ENCODE results near the gene GHRHR.

Gene GHRHR

DNA sequence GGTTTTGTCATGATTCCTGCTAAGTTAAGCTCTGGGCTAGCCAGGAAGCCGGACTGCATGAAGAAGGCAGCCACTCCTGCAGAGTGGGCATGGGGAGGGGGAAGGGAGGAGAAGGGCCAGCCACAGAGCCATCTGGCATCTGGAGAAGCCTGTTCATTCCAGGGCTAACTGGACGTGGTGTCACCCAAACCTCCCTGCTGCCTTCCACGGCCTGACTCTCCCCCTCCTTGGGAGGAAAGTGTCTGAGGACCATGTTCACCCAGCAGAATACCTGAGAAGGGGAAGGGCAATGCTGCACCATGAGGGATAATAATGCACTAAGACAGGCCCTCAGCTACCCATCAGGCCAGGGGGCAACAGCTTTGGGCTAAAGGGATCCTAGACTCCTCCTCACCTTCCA, 36.7 kb upstream of the GHRHR start:
- H3K27me3 ChIP-seq (ENCODE audit: control insufficient read depth in 1 of 2, insufficient read depth in 2 of 2, low read length in 2 of 2): no peaks in the 10 kb centered on the region
- H3K9ac ChIP-seq (ENCODE audit: low read depth in 1 of 2, low read length in 2 of 2): no peak overlapping the region
- H3K36me3 ChIP-seq (ENCODE audit: control insufficient read depth in 1 of 2, insufficient read depth in 2 of 2, low read length in 2 of 2): peaks cover 15 to 32% of the 10 kb centered on the region in 2 donors
- no peak overlapping the region for H3K4me3 ChIP-seq (ENCODE audit: low read depth in 1 of 2, low read length in 2 of 2)
- peaks cover 0 to 6% of the 10 kb centered on the region in 2 donors for H3K9me3 ChIP-seq (ENCODE audit: control insufficient read depth in 1 of 2, low read length in 2 of 2)
- H3K27ac ChIP-seq (ENCODE audit: low read depth, low read length): no peak overlapping the region
- H3K4me1 ChIP-seq (ENCODE audit: control insufficient read depth in 1 of 2, insufficient read depth in 2 of 2, low read length in 2 of 2): no peaks in the 10 kb centered on the region

DNA sequence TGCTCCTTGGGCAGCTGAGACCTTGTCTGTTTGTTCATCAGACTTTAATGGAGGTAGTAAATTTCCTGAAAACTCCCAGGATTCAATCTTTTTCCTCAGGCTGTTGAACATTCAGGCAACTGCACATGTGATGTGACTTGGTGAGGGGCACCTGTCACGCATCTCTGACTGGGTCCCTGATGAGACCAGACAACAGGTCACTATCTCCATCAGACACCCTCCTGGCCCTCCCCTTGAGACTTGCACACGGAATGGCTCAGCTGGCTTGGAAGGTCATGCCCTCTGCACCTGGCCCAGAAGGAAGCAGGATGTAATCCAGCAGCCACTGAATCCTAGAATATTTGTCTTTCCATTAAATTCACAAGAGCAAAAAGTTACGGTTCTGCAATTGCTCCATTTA, 36.2 kb upstream of the GHRHR start:
- H3K4me3 ChIP-seq (ENCODE audit: low read depth in 1 of 2, low read length in 2 of 2): no peak overlapping the region
- H3K27me3 ChIP-seq (ENCODE audit: control insufficient read depth in 1 of 2, insufficient read depth in 2 of 2, low read length in 2 of 2): no peaks in the 10 kb centered on the region
- peaks cover 13 to 31% of the 10 kb centered on the region in 2 donors for H3K36me3 ChIP-seq (ENCODE audit: control insufficient read depth in 1 of 2, insufficient read depth in 2 of 2, low read length in 2 of 2)
- no peak overlapping the region for H3K27ac ChIP-seq (ENCODE audit: low read depth, low read length)
- H3K4me1 ChIP-seq (ENCODE audit: control insufficient read depth in 1 of 2, insufficient read depth in 2 of 2, low read length in 2 of 2): no peaks in the 10 kb centered on the region
- H3K9ac ChIP-seq (ENCODE audit: low read depth in 1 of 2, low read length in 2 of 2): no peak overlapping the region
- peaks cover 0 to 6% of the 10 kb centered on the region in 2 donors for H3K9me3 ChIP-seq (ENCODE audit: control insufficient read depth in 1 of 2, low read length in 2 of 2)

GRCh38 chr7:30928254-30928872, 35.4 kb upstream of the GHRHR start:
- Histone ChIP-seq H3K36me3 (ENCODE audit: control insufficient read depth in 1 of 2, insufficient read depth in 2 of 2, low read length in 2 of 2) (peaks cover 9 to 23% of the 10 kb centered on the region in 2 donors), H3K27ac (ENCODE audit: low read depth, low read length) (no peak overlapping the region), H3K4me3 (ENCODE audit: low read depth in 1 of 2, low read length in 2 of 2) (no peak overlapping the region), H3K27me3 (ENCODE audit: control insufficient read depth in 1 of 2, insufficient read depth in 2 of 2, low read length in 2 of 2) (no peaks in the 10 kb centered on the region), H3K4me1 (ENCODE audit: control insufficient read depth in 1 of 2, insufficient read depth in 2 of 2, low read length in 2 of 2) (no peaks in the 10 kb centered on the region), H3K9me3 (ENCODE audit: control insufficient read depth in 1 of 2, low read length in 2 of 2) (peaks cover 0 to 6% of the 10 kb centered on the region in 2 donors), H3K9ac (ENCODE audit: low read depth in 1 of 2, low read length in 2 of 2) (no peak overlapping the region)

GRCh38 chr7:30929686-30930085, 34.1 kb upstream of the GHRHR start:
- H3K9ac ChIP-seq (ENCODE audit: low read depth in 1 of 2, low read length in 2 of 2): no peak overlapping the region
- H3K27me3 ChIP-seq (ENCODE audit: control insufficient read depth in 1 of 2, insufficient read depth in 2 of 2, low read length in 2 of 2): no peaks in the 10 kb centered on the region
- H3K36me3 ChIP-seq (ENCODE audit: control insufficient read depth in 1 of 2, insufficient read depth in 2 of 2, low read length in 2 of 2): peaks cover 5 to 12% of the 10 kb centered on the region in 2 donors
- H3K27ac ChIP-seq (ENCODE audit: low read depth, low read length): no peak overlapping the region
- peaks cover 0 to 6% of the 10 kb centered on the region in 2 donors for H3K9me3 ChIP-seq (ENCODE audit: control insufficient read depth in 1 of 2, low read length in 2 of 2)
- no peak overlapping the region for H3K4me3 ChIP-seq (ENCODE audit: low read depth in 1 of 2, low read length in 2 of 2)
- no peaks in the 10 kb centered on the region for H3K4me1 ChIP-seq (ENCODE audit: control insufficient read depth in 1 of 2, insufficient read depth in 2 of 2, low read length in 2 of 2)

DNA sequence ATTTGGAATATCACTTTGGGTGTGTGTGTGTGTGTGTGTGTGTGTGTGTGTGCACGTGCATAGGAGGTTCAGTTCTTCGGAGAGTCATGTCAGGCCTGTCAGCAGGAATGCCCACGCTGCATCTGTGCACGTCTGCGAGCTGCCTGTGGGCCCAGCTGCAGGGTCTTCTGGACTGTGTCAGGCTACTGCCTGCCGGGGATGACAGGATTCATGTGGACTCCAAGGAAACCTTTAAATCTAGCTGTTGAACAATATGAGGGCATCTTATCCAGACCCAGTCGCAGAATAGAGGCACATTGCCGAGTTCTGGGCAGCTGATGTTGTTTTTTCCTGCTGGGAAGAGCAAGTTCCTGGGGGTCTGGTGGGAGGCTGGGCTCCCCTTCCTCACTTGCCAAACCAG, 33.1 kb upstream of the GHRHR start:
- Histone ChIP-seq H3K9me3 (ENCODE audit: control insufficient read depth in 1 of 2, low read length in 2 of 2) (peaks cover 0 to 6% of the 10 kb centered on the region in 2 donors), H3K27me3 (ENCODE audit: control insufficient read depth in 1 of 2, insufficient read depth in 2 of 2, low read length in 2 of 2) (no peaks in the 10 kb centered on the region), H3K27ac (ENCODE audit: low read depth, low read length) (no peak overlapping the region), H3K4me1 (ENCODE audit: control insufficient read depth in 1 of 2, insufficient read depth in 2 of 2, low read length in 2 of 2) (no peaks in the 10 kb centered on the region), H3K36me3 (ENCODE audit: control insufficient read depth in 1 of 2, insufficient read depth in 2 of 2, low read length in 2 of 2) (peaks cover 0 to 4% of the 10 kb centered on the region in 2 donors), H3K4me3 (ENCODE audit: low read depth in 1 of 2, low read length in 2 of 2) (no peak overlapping the region), H3K9ac (ENCODE audit: low read depth in 1 of 2, low read length in 2 of 2) (no peak overlapping the region)

GRCh38 chr7:30931161-30931928, 32.4 kb upstream of the GHRHR start:
- no peak overlapping the region for H3K27ac ChIP-seq (ENCODE audit: low read depth, low read length)
- no peaks in the 10 kb centered on the region for H3K27me3 ChIP-seq (ENCODE audit: control insufficient read depth in 1 of 2, insufficient read depth in 2 of 2, low read length in 2 of 2)
- peaks cover 0 to 1% of the 10 kb centered on the region in 2 donors for H3K4me1 ChIP-seq (ENCODE audit: control insufficient read depth in 1 of 2, insufficient read depth in 2 of 2, low read length in 2 of 2)
- H3K4me3 ChIP-seq (ENCODE audit: low read depth in 1 of 2, low read length in 2 of 2): no peak overlapping the region
- H3K9me3 ChIP-seq (ENCODE audit: control insufficient read depth in 1 of 2, low read length in 2 of 2): peaks cover 0 to 6% of the 10 kb centered on the region in 2 donors
- H3K36me3 ChIP-seq (ENCODE audit: control insufficient read depth in 1 of 2, insufficient read depth in 2 of 2, low read length in 2 of 2): no peaks in the 10 kb centered on the region
- no peak overlapping the region for H3K9ac ChIP-seq (ENCODE audit: low read depth in 1 of 2, low read length in 2 of 2)

DNA sequence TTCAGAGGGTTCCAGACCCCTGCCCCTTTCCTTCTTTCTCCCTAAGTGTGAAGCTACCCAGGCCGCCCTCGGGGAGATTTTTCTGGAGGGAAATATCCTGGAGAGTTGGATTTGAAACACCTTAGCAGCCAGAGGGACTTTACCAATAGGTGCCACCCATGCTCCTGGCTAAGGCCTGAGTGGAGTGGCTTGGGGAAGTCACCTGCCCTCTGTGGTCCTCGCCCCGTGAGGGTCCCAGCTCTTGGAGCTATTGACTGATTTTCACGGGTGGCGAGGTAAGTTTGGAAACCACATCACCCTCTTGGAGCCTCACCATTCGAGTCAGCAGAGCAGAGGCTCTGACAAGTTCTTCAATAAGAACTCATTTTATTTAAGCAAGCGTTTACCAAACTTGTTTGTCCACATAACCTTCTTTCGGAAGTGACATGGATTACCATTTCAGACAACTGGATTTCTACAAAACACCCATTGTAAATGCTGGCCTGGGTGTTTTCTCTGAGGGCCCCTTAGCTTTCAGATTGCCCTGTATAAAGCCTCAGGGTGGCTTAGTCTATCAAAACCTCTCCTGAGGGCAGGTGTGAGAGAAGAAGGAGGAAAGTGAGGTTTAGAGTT, 31.7 kb upstream of the GHRHR start:
- Histone ChIP-seq H3K4me1 (ENCODE audit: control insufficient read depth in 1 of 2, insufficient read depth in 2 of 2, low read length in 2 of 2) (peaks cover 5 to 8% of the 10 kb centered on the region in 2 donors), H3K27me3 (ENCODE audit: control insufficient read depth in 1 of 2, insufficient read depth in 2 of 2, low read length in 2 of 2) (no peaks in the 10 kb centered on the region), H3K9ac (ENCODE audit: low read depth in 1 of 2, low read length in 2 of 2) (no peak overlapping the region), H3K27ac (ENCODE audit: low read depth, low read length) (no peak overlapping the region), H3K4me3 (ENCODE audit: low read depth in 1 of 2, low read length in 2 of 2) (no peak overlapping the region), H3K9me3 (ENCODE audit: control insufficient read depth in 1 of 2, low read length in 2 of 2) (peaks cover 0 to 3% of the 10 kb centered on the region in 2 donors), H3K36me3 (ENCODE audit: control insufficient read depth in 1 of 2, insufficient read depth in 2 of 2, low read length in 2 of 2) (no peaks in the 10 kb centered on the region)

DNA sequence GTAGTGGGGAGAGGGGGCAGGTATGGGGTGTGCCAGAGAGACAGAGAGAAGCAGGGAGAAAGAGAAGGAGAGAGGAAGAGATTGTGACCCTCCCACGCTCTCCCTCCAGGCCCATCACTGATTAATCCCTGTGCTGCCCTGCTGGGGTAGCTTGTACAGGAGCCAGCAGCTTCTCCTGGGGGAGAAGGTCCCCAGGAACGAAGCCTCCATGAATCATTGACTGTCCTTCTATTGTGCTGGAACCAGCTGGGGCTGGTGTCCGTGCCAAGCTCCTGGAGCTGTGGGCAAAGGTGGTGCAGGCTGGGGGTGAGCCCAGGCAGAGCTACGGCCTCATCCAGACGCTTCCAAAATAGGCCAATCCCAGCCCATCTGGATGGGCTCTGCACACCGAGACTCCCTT, 31.2 kb upstream of the GHRHR start:
- Histone ChIP-seq H3K9ac (ENCODE audit: low read depth in 1 of 2, low read length in 2 of 2) (no peak overlapping the region), H3K4me3 (ENCODE audit: low read depth in 1 of 2, low read length in 2 of 2) (no peak overlapping the region), H3K4me1 (ENCODE audit: control insufficient read depth in 1 of 2, insufficient read depth in 2 of 2, low read length in 2 of 2) (peaks cover 10 to 14% of the 10 kb centered on the region in 2 donors), H3K36me3 (ENCODE audit: control insufficient read depth in 1 of 2, insufficient read depth in 2 of 2, low read length in 2 of 2) (no peaks in the 10 kb centered on the region), H3K27ac (ENCODE audit: low read depth, low read length) (no peak overlapping the region), H3K9me3 (ENCODE audit: control insufficient read depth in 1 of 2, low read length in 2 of 2) (no peaks in the 10 kb centered on the region), H3K27me3 (ENCODE audit: control insufficient read depth in 1 of 2, insufficient read depth in 2 of 2, low read length in 2 of 2) (no peaks in the 10 kb centered on the region)

GRCh38 chr7:30933124-30933974, 30.4 kb upstream of the GHRHR start:
- Histone ChIP-seq H3K9me3 (ENCODE audit: control insufficient read depth in 1 of 2, low read length in 2 of 2) (no peaks in the 10 kb centered on the region), H3K27me3 (ENCODE audit: control insufficient read depth in 1 of 2, insufficient read depth in 2 of 2, low read length in 2 of 2) (no peaks in the 10 kb centered on the region), H3K9ac (ENCODE audit: low read depth in 1 of 2, low read length in 2 of 2) (no peak overlapping the region), H3K36me3 (ENCODE audit: control insufficient read depth in 1 of 2, insufficient read depth in 2 of 2, low read length in 2 of 2) (no peaks in the 10 kb centered on the region), H3K4me1 (ENCODE audit: control insufficient read depth in 1 of 2, insufficient read depth in 2 of 2, low read length in 2 of 2) (peaks cover 17 to 20% of the 10 kb centered on the region in 2 donors), H3K4me3 (ENCODE audit: low read depth in 1 of 2, low read length in 2 of 2) (no peak overlapping the region), H3K27ac (ENCODE audit: low read depth, low read length) (no peak overlapping the region)
